RWPE2 (cell line): ENCODE data around the gene PCDHGA9.

Experiments used
- ATAC-seq: fragments of 200-7000 bp; cut with Tn5 transposase; 3 replicates; pipeline ENCODE4 v1.9.1; 2021; ENCODE audit warnings: low read depth
- DNase-seq: peaks from one replicate; pipeline ENCODE4 v3.0.0-alpha.2; 2020; ENCODE audit warnings: low spot score
- H3K27ac ChIP-seq: fragments of 450-650 bp; 2 replicates; pipeline ENCODE4 v1.5.1; 2017; ENCODE audit warnings: mild to moderate bottlenecking; ENCODE audit not compliant: poor library complexity, severe bottlenecking
- H3K27me3 ChIP-seq: fragments of 250-450 bp; sonication (Bioruptor Pico); 2 replicates; pipeline ENCODE4 v1.5.1; 2021; ENCODE audit warnings: mild to moderate bottlenecking, moderate library complexity; ENCODE audit not compliant: insufficient read depth, poor library complexity, severe bottlenecking
- H3K36me3 ChIP-seq: fragments of 250-450 bp; sonication (Bioruptor Pico); 2 replicates; pipeline ENCODE4 v1.5.1; 2020; ENCODE audit warnings: low read depth, mild to moderate bottlenecking, moderate library complexity
- H3K4me1 ChIP-seq: fragments of 250-450 bp; sonication (Bioruptor Pico); 2 replicates; pipeline ENCODE4 v1.5.1; 2021; ENCODE audit warnings: mild to moderate bottlenecking, moderate library complexity; ENCODE audit not compliant: insufficient read depth, poor library complexity, severe bottlenecking
- H3K4me3 ChIP-seq: fragments of 250-450 bp; sonication (Bioruptor Pico); 2 replicates; pipeline ENCODE4 v1.5.1; 2021; ENCODE audit warnings: mild to moderate bottlenecking, moderate library complexity; ENCODE audit not compliant: severe bottlenecking
- H3K9me3 ChIP-seq: fragments of 250-450 bp; sonication (Bioruptor Pico); 2 replicates; pipeline ENCODE4 v1.5.1; 2021; ENCODE audit warnings: mild to moderate bottlenecking, moderate library complexity; ENCODE audit not compliant: severe bottlenecking
- TF ChIP-seq, protein P1 (sequence below): fragments of 450-650 bp; IDR thresholded peaks from one replicate; pipeline ENCODE4 v1.5.1; 2017; ENCODE audit warnings: mild to moderate bottlenecking, moderate library complexity; ENCODE audit not compliant: poor library complexity, severe bottlenecking

The PCDHGA9 gene

GRCh38 chr5:141419074-141419880, 16.7 kb downstream of the PCDHGA9 start:
- TF ChIP-seq, protein P1, sequence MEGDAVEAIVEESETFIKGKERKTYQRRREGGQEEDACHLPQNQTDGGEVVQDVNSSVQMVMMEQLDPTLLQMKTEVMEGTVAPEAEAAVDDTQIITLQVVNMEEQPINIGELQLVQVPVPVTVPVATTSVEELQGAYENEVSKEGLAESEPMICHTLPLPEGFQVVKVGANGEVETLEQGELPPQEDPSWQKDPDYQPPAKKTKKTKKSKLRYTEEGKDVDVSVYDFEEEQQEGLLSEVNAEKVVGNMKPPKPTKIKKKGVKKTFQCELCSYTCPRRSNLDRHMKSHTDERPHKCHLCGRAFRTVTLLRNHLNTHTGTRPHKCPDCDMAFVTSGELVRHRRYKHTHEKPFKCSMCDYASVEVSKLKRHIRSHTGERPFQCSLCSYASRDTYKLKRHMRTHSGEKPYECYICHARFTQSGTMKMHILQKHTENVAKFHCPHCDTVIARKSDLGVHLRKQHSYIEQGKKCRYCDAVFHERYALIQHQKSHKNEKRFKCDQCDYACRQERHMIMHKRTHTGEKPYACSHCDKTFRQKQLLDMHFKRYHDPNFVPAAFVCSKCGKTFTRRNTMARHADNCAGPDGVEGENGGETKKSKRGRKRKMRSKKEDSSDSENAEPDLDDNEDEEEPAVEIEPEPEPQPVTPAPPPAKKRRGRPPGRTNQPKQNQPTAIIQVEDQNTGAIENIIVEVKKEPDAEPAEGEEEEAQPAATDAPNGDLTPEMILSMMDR, result no peak
- no peak for DNase-seq
- H3K27me3 ChIP-seq, result no peaks in the 10 kb centered on the region
- no peak for ATAC-seq
- H3K9me3 ChIP-seq, result peaks cover 56% of the 10 kb centered on the region
- H3K4me3 ChIP-seq, result no peak overlapping the region
- no peak overlapping the region for H3K27ac ChIP-seq
- H3K4me1 ChIP-seq, result no peaks in the 10 kb centered on the region
- 0 out of 2 replicates have a peak, but pooled peaks cover 5% of the 10 kb centered on the region for H3K36me3 ChIP-seq

GRCh38 chr5:141420855-141421488, 18.4 kb downstream of the PCDHGA9 start, which contains the start of gene PCDHGA11:
TSS of gene PCDHGA11 (plus strand) at chr5:141421051. CDS start at chr5:141421228, 177 bp downstream.
- Histone ChIP-seq H3K9me3 (peaks cover 65% of the 10 kb centered on the region), H3K4me1 (no peaks in the 10 kb centered on the region), H3K4me3 (no peak within 1 kb of the TSS), H3K27me3 (no peaks in the 10 kb centered on the region), H3K36me3 (0 out of 2 replicates have a peak, but pooled peaks cover 5% of the 10 kb centered on the region), H3K27ac (no peak within 1 kb of the TSS)
- ATAC-seq (no peak), DNase-seq (no peak)
- TF ChIP-seq, protein P1, result peak; percentile 49

DNA sequence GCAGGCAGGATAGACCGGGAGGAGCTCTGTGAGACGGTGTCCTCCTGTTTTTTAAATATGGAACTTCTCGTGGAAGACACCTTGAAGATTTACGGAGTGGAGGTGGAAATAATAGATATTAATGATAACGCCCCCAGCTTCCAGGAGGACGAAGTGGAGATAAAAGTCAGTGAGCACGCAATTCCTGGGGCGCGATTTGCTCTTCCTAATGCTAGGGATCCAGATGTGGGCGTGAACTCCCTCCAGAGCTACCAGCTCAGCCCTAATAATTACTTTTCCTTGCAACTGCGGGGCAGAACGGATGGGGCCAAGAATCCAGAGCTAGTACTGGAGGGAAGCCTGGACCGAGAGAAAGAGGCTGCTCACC, 18.9 kb downstream of the PCDHGA9 start:
- Histone ChIP-seq H3K4me1 (no peaks in the 10 kb centered on the region), H3K9me3 (peaks cover 65% of the 10 kb centered on the region), H3K27ac (no peak overlapping the region), H3K4me3 (no peak overlapping the region), H3K27me3 (no peaks in the 10 kb centered on the region), H3K36me3 (0 out of 2 replicates have a peak, but pooled peaks cover 5% of the 10 kb centered on the region)
- no peak for ATAC-seq
- TF ChIP-seq, protein P1, result no peak
- DNase-seq, result no peak

DNA sequence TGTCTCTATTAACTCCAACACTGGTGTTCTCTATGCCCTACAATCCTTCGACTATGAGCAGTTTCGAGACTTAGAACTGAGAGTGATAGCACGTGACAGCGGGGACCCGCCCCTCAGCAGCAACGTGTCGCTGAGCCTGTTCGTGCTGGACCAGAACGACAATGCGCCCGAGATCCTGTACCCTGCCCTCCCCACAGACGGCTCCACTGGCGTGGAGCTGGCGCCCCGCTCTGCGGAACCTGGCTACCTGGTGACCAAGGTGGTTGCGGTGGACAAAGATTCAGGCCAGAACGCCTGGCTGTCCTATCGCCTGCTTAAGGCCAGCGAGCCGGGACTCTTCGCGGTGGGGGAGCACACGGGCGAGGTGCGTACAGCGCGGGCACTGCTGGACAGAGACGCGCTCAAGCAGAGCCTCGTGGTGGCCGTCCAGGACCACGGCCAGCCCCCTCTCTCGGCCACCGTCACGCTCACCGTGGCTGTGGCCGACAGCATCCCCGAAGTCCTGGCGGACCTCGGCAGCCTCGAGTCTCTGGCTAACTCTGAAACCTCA, 20.2 kb downstream of the PCDHGA9 start:
- Histone ChIP-seq H3K4me1 (no peaks in the 10 kb centered on the region), H3K36me3 (no peaks in the 10 kb centered on the region), H3K27ac (no peak overlapping the region), H3K9me3 (peaks cover 72% of the 10 kb centered on the region), H3K4me3 (no peak overlapping the region), H3K27me3 (peaks cover 5% of the 10 kb centered on the region)
- no peak for DNase-seq
- TF ChIP-seq, protein P1, result no peak
- no peak for ATAC-seq
